Mesothelial cell of epicardium (in vitro differentiated cells): ENCODE measurements around the gene TM9SF2. TPM values are rescaled to one million over a fixed set of nuclear protein-coding genes. Genes with fewer than 3 reads are reported as not detected.
"Not testable (repeated sequence)": the region's sequence is repeated elsewhere in the genome, so short reads cannot be mapped to it uniquely, and the experiment has no call there.

Source experiments
- DNase-seq, 2 experiments: peaks; one replicate each; pipeline ENCODE4 v3.0.0; 2021; ENCODE audit warnings: low spot score in 2 of 2; ENCODE audit not compliant: unreplicated experiment in 2 of 2
- H3K27ac Mint-ChIP-seq: 2 replicates; pipeline ENCODE4 v1.8.0; 2021; ENCODE audit warnings: mixed read lengths
- H3K27me3 Mint-ChIP-seq: 2 replicates; pipeline ENCODE4 v1.8.0; 2021; ENCODE audit warnings: low read depth, mixed read lengths
- H3K36me3 Mint-ChIP-seq: 2 replicates; pipeline ENCODE4 v1.8.0; 2021; ENCODE audit warnings: mixed read lengths
- H3K4me1 Mint-ChIP-seq: 2 replicates; pipeline ENCODE4 v1.8.0; 2021; ENCODE audit warnings: mixed read lengths
- H3K4me3 Mint-ChIP-seq: 2 replicates; pipeline ENCODE4 v1.8.0; 2021; ENCODE audit warnings: mild to moderate bottlenecking, moderate library complexity, mixed read lengths
- H3K9me3 Mint-ChIP-seq: 2 replicates; pipeline ENCODE4 v1.8.0; 2021; ENCODE audit warnings: mixed read lengths
- total RNA-seq: library from RNA; stranded (reverse); gene quantifications from 3 replicates; pipeline ENCODE4 v1.2.1, GENCODE V29; 2021
- TF ChIP-seq, protein P1 (sequence below): fragments of 200-600 bp; sonication (generic); IDR thresholded peaks from one replicate; pipeline ENCODE4 v1.5.0; 2021; ENCODE audit warnings: antibody characterized with exemption; ENCODE audit not compliant: unreplicated experiment

Gene TM9SF2
- total RNA-seq, 1 donor from 2014 or later: 106 TPM

DNA sequence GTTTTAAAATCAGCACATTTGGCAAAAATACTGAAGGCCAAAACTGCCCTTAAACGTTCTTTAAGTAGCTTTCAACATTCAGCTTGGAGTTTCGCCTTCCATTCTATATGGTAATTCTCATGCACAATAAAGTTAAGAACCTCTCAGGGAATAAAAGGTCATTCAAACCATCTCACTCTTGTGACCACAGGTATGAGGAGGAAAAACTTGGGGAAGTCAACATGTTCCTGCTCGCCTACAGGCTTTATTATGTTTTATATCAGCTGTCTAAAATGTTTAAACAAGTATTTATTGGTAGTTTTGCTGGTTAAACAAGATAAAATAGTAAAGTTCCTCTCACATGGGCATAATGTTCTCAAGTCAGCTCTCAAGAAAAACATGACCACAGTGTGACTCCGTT, 19.9 kb upstream of the TM9SF2 start:
- Mint-ChIP-seq H3K4me3 (no peak overlapping the region), H3K9me3 (peaks cover 3% of the 10 kb centered on the region), H3K36me3 (no peaks in the 10 kb centered on the region), H3K27me3 (no peaks in the 10 kb centered on the region), H3K4me1 (peaks cover 20% of the 10 kb centered on the region), H3K27ac (no peak overlapping the region)
- no peak for DNase-seq
- TF ChIP-seq, protein P1, sequence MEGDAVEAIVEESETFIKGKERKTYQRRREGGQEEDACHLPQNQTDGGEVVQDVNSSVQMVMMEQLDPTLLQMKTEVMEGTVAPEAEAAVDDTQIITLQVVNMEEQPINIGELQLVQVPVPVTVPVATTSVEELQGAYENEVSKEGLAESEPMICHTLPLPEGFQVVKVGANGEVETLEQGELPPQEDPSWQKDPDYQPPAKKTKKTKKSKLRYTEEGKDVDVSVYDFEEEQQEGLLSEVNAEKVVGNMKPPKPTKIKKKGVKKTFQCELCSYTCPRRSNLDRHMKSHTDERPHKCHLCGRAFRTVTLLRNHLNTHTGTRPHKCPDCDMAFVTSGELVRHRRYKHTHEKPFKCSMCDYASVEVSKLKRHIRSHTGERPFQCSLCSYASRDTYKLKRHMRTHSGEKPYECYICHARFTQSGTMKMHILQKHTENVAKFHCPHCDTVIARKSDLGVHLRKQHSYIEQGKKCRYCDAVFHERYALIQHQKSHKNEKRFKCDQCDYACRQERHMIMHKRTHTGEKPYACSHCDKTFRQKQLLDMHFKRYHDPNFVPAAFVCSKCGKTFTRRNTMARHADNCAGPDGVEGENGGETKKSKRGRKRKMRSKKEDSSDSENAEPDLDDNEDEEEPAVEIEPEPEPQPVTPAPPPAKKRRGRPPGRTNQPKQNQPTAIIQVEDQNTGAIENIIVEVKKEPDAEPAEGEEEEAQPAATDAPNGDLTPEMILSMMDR: no peak

DNA sequence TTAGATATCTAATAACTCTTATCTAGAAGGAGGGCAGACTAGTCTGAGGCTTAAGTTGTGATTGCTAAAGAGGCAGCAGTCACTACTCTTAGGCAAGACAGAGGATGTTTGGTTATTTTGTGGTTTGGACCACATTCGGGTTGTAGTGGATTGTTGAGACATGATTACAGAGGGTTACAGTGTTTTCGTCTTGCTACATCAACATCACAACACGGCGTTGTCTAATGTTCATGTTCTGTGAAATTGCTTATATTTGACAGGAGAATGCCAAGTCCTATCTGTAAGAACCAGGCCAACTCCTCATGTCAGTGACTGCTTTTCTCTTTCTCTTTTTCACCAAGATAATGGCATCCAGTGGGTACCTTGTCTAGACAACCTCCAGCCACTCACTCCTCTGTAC, 16.8 kb upstream of the TM9SF2 start:
- TF ChIP-seq, protein P1: no peak
- Mint-ChIP-seq H3K4me1 (peaks cover 5% of the 10 kb centered on the region), H3K9me3 (peaks cover 7% of the 10 kb centered on the region), H3K27me3 (no peaks in the 10 kb centered on the region), H3K27ac (no peak overlapping the region), H3K36me3 (no peaks in the 10 kb centered on the region), H3K4me3 (no peak overlapping the region)
- no peak for DNase-seq

DNA sequence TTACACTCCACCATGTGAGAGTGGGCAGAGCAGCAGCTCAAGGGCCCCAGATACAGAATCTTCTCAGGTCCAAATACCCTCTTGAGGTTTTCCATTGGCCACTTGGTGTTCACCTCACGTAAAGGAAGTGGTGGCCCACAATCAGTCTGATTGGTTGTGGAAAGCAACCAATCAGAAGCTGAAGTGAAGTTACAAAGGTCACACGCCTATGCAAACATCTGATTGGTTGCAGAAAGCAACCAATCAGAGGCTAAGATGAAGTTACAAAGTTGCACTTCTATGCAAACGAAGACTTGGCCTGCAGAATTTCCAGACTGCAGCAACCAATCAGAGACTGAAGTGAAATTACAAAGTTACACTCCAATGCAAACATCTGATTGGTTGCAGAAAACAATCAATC, 14.3 kb upstream of the TM9SF2 start:
- Mint-ChIP-seq H3K27ac (no peak overlapping the region), H3K4me3 (no peak overlapping the region), H3K36me3 (no peaks in the 10 kb centered on the region), H3K27me3 (no peaks in the 10 kb centered on the region), H3K9me3 (peaks cover 7% of the 10 kb centered on the region), H3K4me1 (no peaks in the 10 kb centered on the region)
- TF ChIP-seq, protein P1: no peak
- no peak for DNase-seq

DNA sequence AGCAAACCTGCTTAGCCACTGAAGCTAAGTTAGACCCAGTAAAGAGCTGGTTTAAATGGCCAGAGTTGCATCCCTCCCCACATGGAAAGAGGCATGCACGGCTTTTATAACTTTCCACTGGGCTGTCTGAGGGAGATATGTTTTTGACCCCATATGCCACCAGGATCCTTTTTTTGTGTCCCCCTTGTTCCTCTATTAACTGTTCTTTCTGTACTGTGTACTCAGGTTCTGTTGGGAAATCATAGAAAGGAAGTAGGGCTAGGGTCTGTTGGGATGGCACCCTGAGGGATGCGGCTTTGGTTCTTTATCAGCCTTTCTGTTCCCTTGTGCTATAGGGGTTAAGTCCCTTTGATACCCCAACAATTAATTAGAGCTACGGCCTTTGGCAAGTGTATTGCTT, 12.2 kb upstream of the TM9SF2 start:
- DNase-seq: no peak
- no peaks in the 10 kb centered on the region for H3K4me1 Mint-ChIP-seq
- no peak overlapping the region for H3K27ac Mint-ChIP-seq
- H3K9me3 Mint-ChIP-seq: peaks cover 7% of the 10 kb centered on the region
- peaks cover 1% of the 10 kb centered on the region for H3K27me3 Mint-ChIP-seq
- TF ChIP-seq, protein P1: no peak
- H3K4me3 Mint-ChIP-seq: no peak overlapping the region
- H3K36me3 Mint-ChIP-seq: no peaks in the 10 kb centered on the region

DNA sequence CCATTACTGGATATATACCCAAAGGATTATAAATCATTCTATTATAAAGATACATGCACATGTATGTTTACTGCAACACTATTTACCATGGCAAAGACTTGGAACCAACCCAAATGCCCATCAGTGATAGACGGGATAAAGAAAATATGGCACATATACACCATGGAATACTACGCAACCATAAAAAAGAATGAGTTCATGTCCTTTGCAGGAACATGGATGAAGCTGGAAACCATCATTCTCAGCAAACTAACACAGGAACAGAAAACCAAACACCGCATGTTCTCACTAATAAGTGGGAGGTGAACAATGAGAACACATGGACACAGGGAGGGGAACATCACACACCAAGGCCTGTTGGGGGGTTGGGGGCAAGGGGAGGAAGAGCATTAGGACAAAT, 9.5 kb upstream of the TM9SF2 start:
- not testable (repeated sequence) for DNase-seq, H3K4me3 Mint-ChIP-seq, H3K27ac Mint-ChIP-seq, H3K36me3 Mint-ChIP-seq, H3K27me3 Mint-ChIP-seq, H3K4me1 Mint-ChIP-seq, H3K9me3 Mint-ChIP-seq

DNA sequence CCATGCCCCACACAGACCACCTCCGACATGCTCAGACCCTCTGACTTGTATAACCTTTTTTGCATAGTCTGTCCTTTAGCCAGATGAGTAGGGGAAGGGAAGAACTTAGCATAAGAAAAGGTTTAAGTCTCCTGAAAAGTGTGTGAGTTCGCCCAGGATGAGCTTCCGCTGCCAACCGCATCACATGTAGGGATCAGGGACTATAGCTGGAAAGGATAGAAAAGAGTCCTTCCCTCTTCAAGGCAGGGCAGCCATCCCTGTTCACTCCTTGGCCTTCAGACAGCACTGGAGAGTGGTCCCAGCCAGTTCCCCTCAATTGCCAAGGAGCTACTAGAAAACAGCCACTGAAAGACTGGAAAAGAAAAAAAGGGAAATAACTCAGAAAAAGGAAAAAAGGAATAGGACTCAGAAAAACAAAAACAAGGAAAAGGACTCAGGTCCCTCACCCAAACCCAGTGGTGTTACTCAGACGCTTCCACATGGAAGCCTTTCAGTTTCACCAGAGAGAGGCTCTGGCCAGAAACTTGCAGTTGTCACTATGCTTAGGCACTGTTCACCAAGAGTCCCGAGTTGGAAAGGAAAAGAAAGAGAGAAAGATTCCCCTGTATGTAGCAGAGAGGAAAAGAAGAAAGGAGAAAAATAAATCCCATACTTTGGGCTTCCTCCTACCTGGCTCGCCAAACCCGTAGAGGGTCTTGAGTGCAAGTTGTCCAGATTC, 5.6 kb upstream of the TM9SF2 start:
- Mint-ChIP-seq H3K4me1 (peaks cover 14% of the 10 kb centered on the region), H3K4me3 (no peak overlapping the region), H3K36me3 (no peaks in the 10 kb centered on the region), H3K9me3 (peaks cover 3% of the 10 kb centered on the region), H3K27ac (no peak overlapping the region), H3K27me3 (peaks cover 5% of the 10 kb centered on the region)
- TF ChIP-seq, protein P1: no peak
- no peak for DNase-seq
